B cell (primary cell): ENCODE measurements around the gene USP50. TPM values are rescaled to one million over a fixed set of nuclear protein-coding genes. Genes with fewer than 3 reads are reported as not detected.

ENCODE experiments used
- ATAC-seq: fragments of 200-7000 bp; cut with Tn5 transposase; one replicate; pipeline ENCODE4 v1.10.0; 2021; ENCODE audit warnings: low read depth, mild to moderate bottlenecking, moderate number of reproducible peaks, moderate library complexity
- CTCF ChIA-PET: fragments of 350-600 bp; sonication (Branson Sonifier 250); formaldehyde crosslinking; loops from one replicate; lab custom pipeline; 2021; ENCODE audit warnings: antibody characterized with exemption, inconsistent platforms; lab: Charles Lee
- POLR2A ChIA-PET: fragments of 350-600 bp; sonication (Branson Sonifier 250); formaldehyde crosslinking; loops from one replicate; lab custom pipeline; 2021; ENCODE audit warnings: antibody characterized with exemption; lab: Charles Lee
- DNase-seq: peaks from one replicate; pipeline ENCODE4 v3.0.0; 2013
- H2AFZ ChIP-seq: 2 replicates; pipeline ENCODE4 v1.6.1; 2012; ENCODE audit warnings: mild to moderate bottlenecking, low read depth, low read length; ENCODE audit not compliant: insufficient read depth, poor library complexity, severe bottlenecking
- H3K27ac ChIP-seq, 2 donors: 1 replicate in 1 of 2; 2 replicates in 1 of 2; pipeline ENCODE4 v1.5.1; 2012 to 2013; ENCODE audit warnings: low read length in 2 of 2, mild to moderate bottlenecking in 2 of 2, moderate library complexity in 1 of 2
- H3K27me3 ChIP-seq, 4 experiments: fragments of 200-600 bp in 1 of 4; sonication (generic) in 1 of 4; replicated peaks in 1 of 4; 1 replicate in 2 of 4; 2 replicates in 2 of 4; pipeline versions ENCODE4 v1.6.1 to v1.7.0; 2013 to 2016; ENCODE audit warnings: low read length in 3 of 4, mild to moderate bottlenecking in 2 of 4, mixed read lengths in 1 of 4, moderate library complexity in 1 of 4; ENCODE audit not compliant: insufficient read depth in 4 of 4, control insufficient read depth in 3 of 4; ENCODE audit errors: control extremely low read depth in 1 of 4
- H3K36me3 ChIP-seq, 2 experiments: replicated peaks in 1 of 2; 1 replicate in 1 of 2; 2 replicates in 1 of 2; pipeline versions ENCODE4 v1.6.1 to v1.7.1; 2013; ENCODE audit warnings: low read length in 1 of 2; ENCODE audit not compliant: insufficient read depth in 2 of 2, control insufficient read depth in 1 of 2; ENCODE audit errors: control extremely low read depth in 1 of 2, extremely low read depth in 1 of 2
- H3K4me1 ChIP-seq, 2 donors: fragments of 200-600 bp in 1 of 2; sonication (generic) in 1 of 2; 1 replicate in 1 of 2; 2 replicates in 1 of 2; pipeline versions ENCODE4 v1.5.1 to v1.6.1; 2013 to 2017; ENCODE audit warnings: low read length in 2 of 2; ENCODE audit not compliant: control insufficient read depth in 2 of 2, insufficient read depth in 2 of 2
- H3K4me2 ChIP-seq: replicated peaks from 2 replicates; pipeline ENCODE3; 2012; ENCODE audit warnings: mild to moderate bottlenecking, low read depth, low read length; ENCODE audit not compliant: poor library complexity, severe bottlenecking
- H3K4me3 ChIP-seq, 5 experiments: fragments of 200-600 bp in 1 of 5; sonication (generic) in 1 of 5; 1 replicate in 3 of 5; 2 replicates in 2 of 5; pipeline versions ENCODE4 v1.5.1 to v1.7.0; 2011 to 2016; ENCODE audit warnings: low read length in 4 of 5, mild to moderate bottlenecking in 4 of 5, low read depth in 2 of 5, control low read depth in 1 of 5, moderate library complexity in 1 of 5; ENCODE audit not compliant: insufficient read depth in 1 of 5; ENCODE audit errors: control extremely low read depth in 1 of 5, extremely low read depth in 1 of 5
- H3K79me2 ChIP-seq: fragments of 200-600 bp; sonication (generic); one replicate; pipeline ENCODE4 v1.6.0; 2016; ENCODE audit warnings: low read length; ENCODE audit not compliant: control insufficient read depth, insufficient read depth
- H3K9ac ChIP-seq: fragments of 200-600 bp; sonication (generic); 2 replicates; pipeline ENCODE4 v1.6.1; 2017; ENCODE audit warnings: mild to moderate bottlenecking, low read length, moderate library complexity
- H3K9me3 ChIP-seq, 3 donors: one replicate each; pipeline versions ENCODE4 v1.6.1 to v1.7.1; 2013; ENCODE audit warnings: low read length in 2 of 3; ENCODE audit not compliant: control insufficient read depth in 2 of 3, insufficient read depth in 1 of 3; ENCODE audit errors: control extremely low read depth in 1 of 3
- H4K20me1 ChIP-seq: 2 replicates; pipeline ENCODE4 v1.6.0; 2012; ENCODE audit warnings: mild to moderate bottlenecking, low read length; ENCODE audit not compliant: insufficient read depth, control insufficient read depth, poor library complexity, severe bottlenecking
- H3K27ac Mint-ChIP-seq: one replicate; pipeline ENCODE4 v1.8.0; 2021; ENCODE audit warnings: mixed read lengths
- H3K27me3 Mint-ChIP-seq: one replicate; pipeline ENCODE4 v1.8.0; 2021; ENCODE audit warnings: mixed read lengths
- H3K4me1 Mint-ChIP-seq: one replicate; pipeline ENCODE4 v1.8.0; 2021; ENCODE audit warnings: mixed read lengths
- H3K4me3 Mint-ChIP-seq: one replicate; pipeline ENCODE4 v1.8.0; 2021; ENCODE audit warnings: mixed read lengths
- H3K9me3 Mint-ChIP-seq: one replicate; pipeline ENCODE4 v1.8.0; 2022; ENCODE audit warnings: mixed read lengths; ENCODE audit not compliant: insufficient read depth
- EZH2 ChIP-seq: IDR thresholded peaks from 2 replicates; pipeline ENCODE4 v1.6.1; 2012; ENCODE audit warnings: borderline replicate concordance, low read depth, mild to moderate bottlenecking, moderate library complexity, low read length; ENCODE audit not compliant: insufficient read depth, poor library complexity, severe bottlenecking
- WGBS: methylation state at CpG from one replicate; pipeline ENCODE4 v1.1.5; 2013; ENCODE audit warnings: missing lambda C conversion rate; ENCODE audit not compliant: insufficient coverage; 5-methylcytosine and 5-hydroxymethylcytosine counted together
- intact Hi-C: fragments of 100-400 bp; cut with micrococcal nuclease; formaldehyde crosslinking; loops from one replicate; pipeline ENCODE4 v1.10.0; 2022
- polyA plus RNA-seq: library from polyadenylated mRNA; depleted of rRNA; stranded (reverse); fragments of >200 nt; gene quantifications from 2 replicates; pipeline ENCODE4 v1.2.3, GENCODE V29; 2012
- total RNA-seq, 2 donors: library from RNA; stranded (reverse); fragments of 120-200 nt in 1 of 2; gene quantifications; 1 replicate in 1 of 2; 2 replicates in 1 of 2; pipeline versions ENCODE4 v1.2.3 to v1.2.4, GENCODE V29; 2013 to 2022
- TF ChIP-seq, protein P1 (sequence below): fragments of 200-600 bp; IDR thresholded peaks from one replicate; pipeline ENCODE4 v1.8.0; 2022; ENCODE audit warnings: antibody characterized with exemption, mild to moderate bottlenecking

The USP50 gene
- total and polyA plus RNA-seq, 2 donors (not counting 1 experiment from before 2014, with no cell fraction given), result 0.34 TPM; not detected in 1

DNA sequence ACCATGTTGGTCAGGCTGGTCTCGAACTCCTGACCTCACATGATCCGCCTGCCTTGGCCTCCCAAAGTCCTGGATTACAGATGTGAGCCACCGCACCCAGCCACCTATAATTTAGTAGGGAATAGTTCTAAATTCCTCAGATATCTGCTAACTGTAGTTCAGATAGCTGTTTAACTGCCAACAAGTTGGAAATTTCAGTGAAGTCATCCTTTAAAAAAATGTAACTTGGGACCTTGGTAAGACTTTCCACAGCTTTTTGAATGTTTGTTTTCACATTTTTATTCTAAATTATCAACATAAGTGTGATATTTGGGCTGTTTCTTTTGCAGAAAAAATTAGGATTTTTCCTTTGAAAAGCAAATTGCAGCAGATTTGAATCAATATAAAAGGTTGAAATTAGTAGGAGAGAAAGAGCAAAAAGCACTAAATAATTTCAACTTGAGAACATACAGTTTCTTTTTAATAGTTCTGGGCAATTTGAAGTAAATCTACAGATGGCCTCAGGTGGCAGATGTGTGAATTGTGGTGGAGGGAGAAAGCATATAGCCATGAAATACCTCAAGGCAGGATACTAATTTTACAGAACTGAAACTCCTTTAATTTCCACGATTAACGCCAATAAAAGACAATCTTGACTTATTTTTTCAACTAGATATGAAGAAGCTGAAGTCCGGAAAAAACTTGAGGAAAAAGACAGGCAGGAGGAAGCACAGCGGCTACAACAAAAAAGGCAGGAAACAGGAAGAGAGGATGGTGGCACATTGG is 87.9 kb downstream of the USP50 start:
- Histone ChIP-seq H3K4me3 (no peak overlapping the region), H4K20me1 (peaks cover 14% of the 10 kb centered on the region)
- CTCF ChIA-PET, result interaction anchor here (1.8 kb wide), 1 partner anchor 100 kb away, joined by 4 read pairs; no protein-coding TSS in a partner anchor

DNA sequence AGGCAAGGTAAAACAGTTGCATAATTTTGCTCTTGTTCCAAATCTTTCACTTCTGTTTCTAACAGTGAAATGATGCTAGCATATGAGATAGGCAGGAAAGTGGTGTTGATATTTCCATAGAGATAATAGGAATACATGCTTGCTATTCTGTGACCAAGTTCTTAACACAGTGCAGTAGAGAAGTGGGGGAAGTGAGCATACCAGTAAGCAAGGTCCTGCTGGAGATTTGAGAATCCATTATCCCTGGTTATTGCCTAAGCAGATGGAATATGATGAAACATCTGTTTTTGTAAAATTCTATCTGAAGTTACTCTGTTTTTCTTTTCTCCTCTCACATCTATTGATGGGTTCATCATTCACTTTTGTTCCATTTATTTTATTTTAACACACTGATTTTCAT is 93.5 kb downstream of the USP50 start:
- Histone ChIP-seq H4K20me1 (peaks cover 14% of the 10 kb centered on the region), H3K9ac (no peak overlapping the region), H3K9me3 (no peaks in the 10 kb centered on the region), H2AFZ (no peak overlapping the region), H3K79me2 (peaks cover 63% of the 10 kb centered on the region), H3K36me3 (peaks cover 2 to 50% of the 10 kb centered on the region in 2 experiments), H3K4me1 (no peaks in the 10 kb centered on the region), H3K27me3 (no peaks in the 10 kb centered on the region), H3K27ac (peak overlapping the region in 1 of 2 donors; percentile 11), H3K4me2 (no peak overlapping the region), H3K4me3 (no peak overlapping the region)
- ATAC-seq (no peak), DNase-seq (no peak)
- TF ChIP-seq EZH2, result no peak
- TF ChIP-seq, protein P1, sequence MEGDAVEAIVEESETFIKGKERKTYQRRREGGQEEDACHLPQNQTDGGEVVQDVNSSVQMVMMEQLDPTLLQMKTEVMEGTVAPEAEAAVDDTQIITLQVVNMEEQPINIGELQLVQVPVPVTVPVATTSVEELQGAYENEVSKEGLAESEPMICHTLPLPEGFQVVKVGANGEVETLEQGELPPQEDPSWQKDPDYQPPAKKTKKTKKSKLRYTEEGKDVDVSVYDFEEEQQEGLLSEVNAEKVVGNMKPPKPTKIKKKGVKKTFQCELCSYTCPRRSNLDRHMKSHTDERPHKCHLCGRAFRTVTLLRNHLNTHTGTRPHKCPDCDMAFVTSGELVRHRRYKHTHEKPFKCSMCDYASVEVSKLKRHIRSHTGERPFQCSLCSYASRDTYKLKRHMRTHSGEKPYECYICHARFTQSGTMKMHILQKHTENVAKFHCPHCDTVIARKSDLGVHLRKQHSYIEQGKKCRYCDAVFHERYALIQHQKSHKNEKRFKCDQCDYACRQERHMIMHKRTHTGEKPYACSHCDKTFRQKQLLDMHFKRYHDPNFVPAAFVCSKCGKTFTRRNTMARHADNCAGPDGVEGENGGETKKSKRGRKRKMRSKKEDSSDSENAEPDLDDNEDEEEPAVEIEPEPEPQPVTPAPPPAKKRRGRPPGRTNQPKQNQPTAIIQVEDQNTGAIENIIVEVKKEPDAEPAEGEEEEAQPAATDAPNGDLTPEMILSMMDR, result no peak
- CTCF ChIA-PET, result no interaction called here
- peak overlapping the region; percentile 23 for H3K27ac Mint-ChIP-seq
- intact Hi-C loops, result no loop called here
- peaks cover 6% of the 10 kb centered on the region for H3K4me1 Mint-ChIP-seq
- POLR2A ChIA-PET, result interaction anchor here (0.7 kb wide), 1 partner anchor 77 kb away, joined by 9 read pairs; no protein-coding TSS in a partner anchor
- H3K4me3 Mint-ChIP-seq, result no peak overlapping the region
- no peaks in the 10 kb centered on the region for H3K27me3 Mint-ChIP-seq
- no peaks in the 10 kb centered on the region for H3K9me3 Mint-ChIP-seq

More for the DNA sequence above, 87.9 kb downstream of the USP50 start:
- 86% methylated on average over 1 of the region's 7 CpGs for WGBS
- no peak for ATAC-seq
- no peak for TF ChIP-seq EZH2
- TF ChIP-seq, protein P1, result no peak
- peak overlapping the region; percentile 11 for H3K9ac ChIP-seq
- H2AFZ ChIP-seq, result no peak overlapping the region
- H3K27ac ChIP-seq, result peak overlapping the region in 1 of 2 donors; percentile 54
- H3K36me3 ChIP-seq, result peaks cover 1 to 34% of the 10 kb centered on the region in 2 experiments
- Mint-ChIP-seq H3K9me3 (no peaks in the 10 kb centered on the region), H3K27me3 (no peaks in the 10 kb centered on the region), H3K4me1 (peaks cover 8% of the 10 kb centered on the region), H3K4me3 (no peak overlapping the region), H3K27ac (peak overlapping the region; percentile 50)
- peak; percentile 16 for DNase-seq
- no peak overlapping the region for H3K4me2 ChIP-seq
- POLR2A ChIA-PET, result no interaction called here
- peaks cover 55% of the 10 kb centered on the region for H3K79me2 ChIP-seq
- no peaks in the 10 kb centered on the region for H3K9me3 ChIP-seq
- intact Hi-C loops, result no loop called here
- H3K4me1 ChIP-seq, result peaks cover 4 to 7% of the 10 kb centered on the region in 2 donors
- no peaks in the 10 kb centered on the region for H3K27me3 ChIP-seq
